Choroid plexus epithelial cell (primary cell): Measurements from ENCODE around the gene FNDC3B.

Experiments used
- DNase-seq: peaks from one replicate; pipeline ENCODE4 v3.0.0-alpha.2; 2010; ENCODE audit warnings: low read depth
- H3K4me3 ChIP-seq: 2 replicates; pipeline ENCODE4 v1.5.1; 2011; ENCODE audit warnings: low read depth, mild to moderate bottlenecking, control low read depth, low read length, moderate library complexity
- CTCF ChIP-seq: conservative IDR thresholded peaks from 2 replicates; pipeline ENCODE4 v1.5.1; 2011; ENCODE audit warnings: low read depth, mild to moderate bottlenecking, control low read depth, inconsistent platforms, low read length, moderate library complexity

Gene FNDC3B

GRCh38 chr3:172150913-172151650 lies 111.7 kb downstream of the FNDC3B start:
- TF ChIP-seq CTCF, result no peak
- no peak overlapping the region for H3K4me3 ChIP-seq
- no peak for DNase-seq

- TF ChIP-seq CTCF, result no peak
- DNase-seq, result no peak
- H3K4me3 ChIP-seq, result no peak overlapping the region
Measured at GRCh38 chr3:172151651-172152649, 112.6 kb downstream of the FNDC3B start.

DNA sequence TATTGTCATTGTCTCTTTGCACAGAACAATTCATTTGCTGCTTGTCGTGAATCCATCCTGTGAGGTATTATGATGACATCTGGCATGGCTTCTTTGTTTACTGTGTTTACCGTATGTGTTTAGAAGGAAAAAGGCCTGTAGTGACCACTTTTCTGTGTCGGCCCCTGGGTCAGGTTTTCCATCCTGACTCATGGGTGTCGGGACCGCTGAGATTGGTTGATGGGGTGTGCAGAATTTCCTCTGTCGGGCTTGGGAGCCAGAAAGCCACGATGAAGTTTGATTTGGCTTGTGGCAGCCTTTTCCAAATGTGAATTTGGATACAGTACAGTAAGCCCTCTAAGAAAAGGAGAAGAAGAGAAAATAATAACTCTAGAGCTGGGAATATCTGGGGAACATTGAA lies 113.5 kb downstream of the FNDC3B start:
- DNase-seq, result peak; percentile 72
- peak overlapping the region; percentile 4 for H3K4me3 ChIP-seq
- TF ChIP-seq CTCF, result no peak

DNA sequence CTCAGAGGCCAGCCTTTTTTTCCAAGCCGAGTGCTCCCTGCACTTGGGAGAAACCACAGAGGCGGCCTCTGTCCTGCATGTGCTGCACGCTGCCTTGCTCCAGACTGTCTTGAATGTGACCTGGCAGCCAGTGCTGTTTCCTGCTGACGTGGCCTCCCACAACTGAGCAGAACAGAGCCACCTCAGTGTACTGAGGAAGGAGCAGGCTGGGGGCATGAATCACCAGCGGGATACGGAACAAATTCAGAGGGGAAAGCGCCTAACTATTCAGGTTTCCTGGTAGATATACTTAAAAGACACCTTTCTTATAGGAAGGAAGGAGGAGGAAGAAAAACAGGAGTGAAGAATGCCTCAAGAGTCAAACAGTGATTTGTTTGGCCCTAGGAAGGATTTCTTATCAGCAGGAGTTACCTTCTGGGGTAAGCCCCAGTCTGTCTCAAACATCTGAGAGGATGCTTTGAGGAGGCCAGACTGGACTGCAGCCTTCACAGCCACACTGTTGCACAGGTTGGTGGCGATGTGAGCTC lies 114.0 kb downstream of the FNDC3B start:
- peak; percentile 99 for DNase-seq

DNA sequence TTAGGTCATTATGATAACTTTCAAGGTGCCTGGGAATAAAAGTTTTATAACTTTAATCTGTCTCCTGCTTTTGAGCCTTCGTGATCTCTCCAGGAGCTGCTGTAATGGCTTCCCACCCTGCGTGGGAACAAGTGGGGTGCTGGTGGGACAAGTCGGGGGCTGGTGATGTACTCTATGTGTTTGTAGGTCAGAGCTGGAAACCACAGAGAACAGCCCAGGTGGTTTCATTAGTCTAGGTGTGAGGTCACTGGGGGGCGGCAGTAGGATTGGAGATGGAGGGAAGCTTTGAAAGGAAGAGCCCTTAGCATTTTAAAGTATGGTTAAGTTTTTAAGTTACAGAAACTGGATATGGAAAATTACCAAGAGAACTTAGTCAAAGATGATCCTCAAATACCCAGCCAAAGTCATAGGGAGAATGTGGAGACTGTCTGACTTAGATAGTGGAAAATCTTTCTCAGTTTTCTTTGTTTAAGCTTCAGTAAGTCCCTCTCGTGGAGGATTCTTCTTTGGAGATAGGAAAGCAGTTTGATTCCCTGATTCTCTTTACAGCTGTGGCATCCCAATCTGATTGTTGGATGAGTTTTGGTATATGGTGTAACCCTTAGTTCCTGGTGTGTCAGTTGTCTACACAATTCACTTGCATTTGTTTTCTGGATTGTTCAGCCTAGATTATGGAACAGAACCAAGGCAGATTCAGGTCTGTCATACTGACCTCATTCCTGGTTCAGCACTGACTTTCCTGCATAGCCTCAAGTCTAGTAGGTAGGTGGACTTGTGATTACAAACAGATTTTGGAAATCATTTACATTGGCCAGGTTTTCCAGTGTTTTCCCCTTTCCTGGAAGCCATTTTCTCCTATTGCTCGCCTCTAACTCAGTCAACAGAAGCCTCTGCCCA lies 115.6 kb downstream of the FNDC3B start:
- no peak for TF ChIP-seq CTCF

More for the DNA sequence above, 114.0 kb downstream of the FNDC3B start:
- no peak overlapping the region for H3K4me3 ChIP-seq
- no peak for TF ChIP-seq CTCF

GRCh38 chr3:172155897-172156585 lies 116.7 kb downstream of the FNDC3B start:
- DNase-seq, result no peak
- no peak overlapping the region for H3K4me3 ChIP-seq
- TF ChIP-seq CTCF, result no peak

More for the DNA sequence above, 115.6 kb downstream of the FNDC3B start:
- no peak for DNase-seq
- H3K4me3 ChIP-seq, result no peak overlapping the region
